IMR-90 (cell line): ENCODE data around the gene ERC2.

ENCODE experiments used
- CEBPB ChIP-seq: IDR thresholded peaks from 2 replicates; pipeline ENCODE4 v1.6.1; 2012; ENCODE audit warnings: low read depth, low read length, improper control_type of control experiment
- CHD1 ChIP-seq: IDR thresholded peaks from 2 replicates; pipeline ENCODE4 v1.6.1; 2012; ENCODE audit warnings: low read depth, low read length, improper control_type of control experiment
- MAFK ChIP-seq: IDR thresholded peaks from 2 replicates; pipeline ENCODE4 v1.6.1; 2012; ENCODE audit warnings: low read depth, low read length, improper control_type of control experiment
- MAZ ChIP-seq: IDR thresholded peaks from 2 replicates; pipeline ENCODE4 v1.6.1; 2012; ENCODE audit warnings: low read depth, mild to moderate bottlenecking, low read length, improper control_type of control experiment, moderate library complexity, borderline replicate concordance
- MXI1 ChIP-seq: IDR thresholded peaks from 2 replicates; pipeline ENCODE4 v1.6.1; 2012; ENCODE audit warnings: low read depth, mild to moderate bottlenecking, low read length, moderate library complexity, borderline replicate concordance
- POLR2A ChIP-seq: IDR thresholded peaks from 2 replicates; pipeline ENCODE4 v1.6.1; 2012; ENCODE audit warnings: mild to moderate bottlenecking, low read depth, low read length
- RAD21 ChIP-seq: IDR thresholded peaks from 2 replicates; pipeline ENCODE4 v1.6.1; 2012; ENCODE audit warnings: low read length, improper control_type of control experiment
- RCOR1 ChIP-seq: IDR thresholded peaks from 2 replicates; pipeline ENCODE4 v1.6.1; 2012; ENCODE audit warnings: mild to moderate bottlenecking, low read length, improper control_type of control experiment; ENCODE audit not compliant: insufficient replicate concordance
- RFX5 ChIP-seq: IDR thresholded peaks from 2 replicates; pipeline ENCODE4 v1.8.0; 2012; ENCODE audit warnings: low read depth, mild to moderate bottlenecking, low read length, moderate library complexity
- SMC3 ChIP-seq: fragments of 150-350 bp; IDR thresholded peaks from 2 replicates; pipeline ENCODE4 v1.6.1; 2016; ENCODE audit warnings: low read depth, mild to moderate bottlenecking, antibody characterized with exemption, low read length, moderate library complexity
- TF ChIP-seq, protein P1 (sequence below): conservative IDR thresholded peaks from 2 replicates; pipeline ENCODE4 v1.5.1; 2012; ENCODE audit warnings: mild to moderate bottlenecking, low read depth, low read length, improper control_type of control experiment
- TF ChIP-seq, protein P2 (sequence below): fragments of 150-350 bp; IDR thresholded peaks from 2 replicates; pipeline ENCODE4 v1.6.1; 2017; ENCODE audit warnings: mild to moderate bottlenecking, antibody characterized with exemption, low read length, low read depth

- TF ChIP-seq RCOR1 (no peak), POLR2A (no peak), SMC3 (no peak), MXI1 (no peak), CEBPB (no peak), MAZ (no peak), RAD21 (no peak), MAFK (no peak), CHD1 (no peak), RFX5 (no peak)
- TF ChIP-seq, protein P1, sequence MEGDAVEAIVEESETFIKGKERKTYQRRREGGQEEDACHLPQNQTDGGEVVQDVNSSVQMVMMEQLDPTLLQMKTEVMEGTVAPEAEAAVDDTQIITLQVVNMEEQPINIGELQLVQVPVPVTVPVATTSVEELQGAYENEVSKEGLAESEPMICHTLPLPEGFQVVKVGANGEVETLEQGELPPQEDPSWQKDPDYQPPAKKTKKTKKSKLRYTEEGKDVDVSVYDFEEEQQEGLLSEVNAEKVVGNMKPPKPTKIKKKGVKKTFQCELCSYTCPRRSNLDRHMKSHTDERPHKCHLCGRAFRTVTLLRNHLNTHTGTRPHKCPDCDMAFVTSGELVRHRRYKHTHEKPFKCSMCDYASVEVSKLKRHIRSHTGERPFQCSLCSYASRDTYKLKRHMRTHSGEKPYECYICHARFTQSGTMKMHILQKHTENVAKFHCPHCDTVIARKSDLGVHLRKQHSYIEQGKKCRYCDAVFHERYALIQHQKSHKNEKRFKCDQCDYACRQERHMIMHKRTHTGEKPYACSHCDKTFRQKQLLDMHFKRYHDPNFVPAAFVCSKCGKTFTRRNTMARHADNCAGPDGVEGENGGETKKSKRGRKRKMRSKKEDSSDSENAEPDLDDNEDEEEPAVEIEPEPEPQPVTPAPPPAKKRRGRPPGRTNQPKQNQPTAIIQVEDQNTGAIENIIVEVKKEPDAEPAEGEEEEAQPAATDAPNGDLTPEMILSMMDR: no peak
- TF ChIP-seq, protein P2, sequence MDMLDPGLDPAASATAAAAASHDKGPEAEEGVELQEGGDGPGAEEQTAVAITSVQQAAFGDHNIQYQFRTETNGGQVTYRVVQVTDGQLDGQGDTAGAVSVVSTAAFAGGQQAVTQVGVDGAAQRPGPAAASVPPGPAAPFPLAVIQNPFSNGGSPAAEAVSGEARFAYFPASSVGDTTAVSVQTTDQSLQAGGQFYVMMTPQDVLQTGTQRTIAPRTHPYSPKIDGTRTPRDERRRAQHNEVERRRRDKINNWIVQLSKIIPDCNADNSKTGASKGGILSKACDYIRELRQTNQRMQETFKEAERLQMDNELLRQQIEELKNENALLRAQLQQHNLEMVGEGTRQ: no peak
These were observed 792.8 kb downstream of the ERC2 start for GRCh38 chr3:55675478-55675877.
